ENCODE measurements around the gene DCAF7.

The DCAF7 gene

DNA sequence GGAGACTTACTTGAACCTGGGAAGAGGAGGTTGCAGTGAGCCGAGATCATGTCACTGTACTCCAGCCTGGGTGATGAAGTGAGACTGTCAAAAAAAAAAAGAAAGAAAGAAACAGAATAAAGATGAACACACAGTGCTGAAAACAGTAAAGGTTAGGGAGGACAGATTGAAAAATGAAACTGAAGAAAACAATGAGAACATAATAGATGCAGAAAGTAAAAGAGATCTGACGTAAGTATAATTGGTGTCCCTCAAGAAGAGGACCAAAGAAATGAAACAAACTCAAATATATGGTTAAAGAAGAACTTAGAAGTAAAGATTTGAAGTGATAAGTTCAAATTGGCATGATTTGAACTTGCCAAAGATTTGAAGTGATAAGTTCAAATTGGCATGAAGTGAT lies 7.1 kb downstream of the DCAF7 start:
- Histone ChIP-seq H3K4me3 (no peak overlapping the region), H3K27ac (no peak overlapping the region)
- TF ChIP-seq, protein P1, sequence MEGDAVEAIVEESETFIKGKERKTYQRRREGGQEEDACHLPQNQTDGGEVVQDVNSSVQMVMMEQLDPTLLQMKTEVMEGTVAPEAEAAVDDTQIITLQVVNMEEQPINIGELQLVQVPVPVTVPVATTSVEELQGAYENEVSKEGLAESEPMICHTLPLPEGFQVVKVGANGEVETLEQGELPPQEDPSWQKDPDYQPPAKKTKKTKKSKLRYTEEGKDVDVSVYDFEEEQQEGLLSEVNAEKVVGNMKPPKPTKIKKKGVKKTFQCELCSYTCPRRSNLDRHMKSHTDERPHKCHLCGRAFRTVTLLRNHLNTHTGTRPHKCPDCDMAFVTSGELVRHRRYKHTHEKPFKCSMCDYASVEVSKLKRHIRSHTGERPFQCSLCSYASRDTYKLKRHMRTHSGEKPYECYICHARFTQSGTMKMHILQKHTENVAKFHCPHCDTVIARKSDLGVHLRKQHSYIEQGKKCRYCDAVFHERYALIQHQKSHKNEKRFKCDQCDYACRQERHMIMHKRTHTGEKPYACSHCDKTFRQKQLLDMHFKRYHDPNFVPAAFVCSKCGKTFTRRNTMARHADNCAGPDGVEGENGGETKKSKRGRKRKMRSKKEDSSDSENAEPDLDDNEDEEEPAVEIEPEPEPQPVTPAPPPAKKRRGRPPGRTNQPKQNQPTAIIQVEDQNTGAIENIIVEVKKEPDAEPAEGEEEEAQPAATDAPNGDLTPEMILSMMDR (IDR thresholded peaks at IDR 0.05), result no peak
- DNase-seq (ENCODE audit: low spot score), result no peak

- DNase-seq (ENCODE audit: low spot score), result no peak
- no peak overlapping the region for H3K4me3 ChIP-seq
Measured at GRCh38 chr17:63558441-63558840, 8.2 kb downstream of the DCAF7 start.

GRCh38 chr17:63561819-63562218 lies 11.5 kb downstream of the DCAF7 start:
- Histone ChIP-seq H3K4me3 (no peak overlapping the region), H3K27ac (no peak overlapping the region)
- TF ChIP-seq, protein P1 (IDR thresholded peaks at IDR 0.05), result no peak
- DNase-seq (ENCODE audit: low spot score), result no peak

More at GRCh38 chr17:63558441-63558840, 8.2 kb downstream of the DCAF7 start:
- no peak overlapping the region for H3K27ac ChIP-seq
- TF ChIP-seq, protein P1 (IDR thresholded peaks at IDR 0.05), result no peak

DNA sequence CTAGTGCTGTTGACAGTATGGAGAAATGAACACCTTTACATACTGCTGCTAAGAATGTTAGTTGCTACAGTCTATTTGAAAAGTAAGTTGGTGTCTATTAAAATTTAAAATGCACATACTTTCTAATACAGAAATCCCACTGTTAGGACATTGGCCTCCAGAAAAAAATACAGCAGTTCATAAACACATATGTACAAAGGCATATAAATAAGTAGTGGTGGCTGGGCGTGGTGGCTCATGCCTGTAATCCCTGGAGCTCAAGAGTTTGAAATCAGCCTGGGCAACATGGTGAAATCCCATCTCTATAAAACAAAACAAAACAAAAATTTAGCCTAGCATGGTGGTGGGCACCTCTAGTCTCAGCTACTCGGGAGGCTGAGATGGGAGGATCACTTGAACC lies 13.1 kb downstream of the DCAF7 start:
- no peak for DNase-seq (ENCODE audit: low spot score)
- Histone ChIP-seq H3K27ac (no peak overlapping the region), H3K4me3 (no peak overlapping the region)
- TF ChIP-seq, protein P1 (IDR thresholded peaks at IDR 0.05), result no peak

DNA sequence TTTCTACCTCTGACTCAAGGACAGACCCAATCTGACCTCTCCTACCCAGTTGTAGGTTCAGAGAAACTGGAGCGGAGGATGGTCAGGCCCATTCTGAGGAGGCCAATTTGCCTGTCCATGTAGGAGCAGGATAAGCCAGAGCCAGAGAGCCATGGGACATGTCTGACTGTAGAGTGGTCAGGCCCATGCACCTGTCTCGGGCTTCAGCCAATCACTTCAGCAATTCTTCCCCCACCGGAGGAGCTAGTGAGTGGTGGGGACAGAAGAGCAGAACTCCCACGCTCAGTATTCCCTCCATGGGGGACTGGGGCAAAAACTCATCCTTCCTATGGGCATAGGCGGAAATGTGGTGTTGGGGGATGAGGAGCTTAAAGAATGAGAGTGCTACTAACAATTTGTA lies 14.3 kb downstream of the DCAF7 start:
- TF ChIP-seq, protein P1 (IDR thresholded peaks at IDR 0.05), result no peak
- no peak for DNase-seq (ENCODE audit: low spot score)
- no peak overlapping the region for H3K4me3 ChIP-seq
- H3K27ac ChIP-seq, result no peak overlapping the region

DNA sequence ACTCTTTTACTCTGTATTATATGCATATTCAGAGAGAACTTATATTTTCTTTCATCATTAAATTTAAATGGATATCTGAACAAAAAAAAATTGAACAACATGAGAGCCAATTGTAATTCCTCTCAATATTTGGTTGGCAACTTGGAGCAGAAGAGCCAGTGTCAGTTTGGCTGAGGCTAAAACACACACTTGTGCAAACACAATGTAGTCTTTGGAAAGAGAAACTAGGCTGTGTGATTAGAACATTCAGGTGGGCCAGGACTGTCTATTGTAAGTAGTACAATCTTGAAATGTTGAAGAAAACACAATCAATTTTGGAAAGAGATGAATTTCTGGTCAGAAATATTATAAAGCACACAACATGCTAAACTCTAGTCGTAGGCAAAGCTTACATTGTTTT lies 17.0 kb downstream of the DCAF7 start:
- no peak overlapping the region for H3K4me3 ChIP-seq
- TF ChIP-seq, protein P1 (IDR thresholded peaks at IDR 0.05), result no peak
- no peak for DNase-seq (ENCODE audit: low spot score)
- H3K27ac ChIP-seq, result no peak overlapping the region

GRCh38 chr17:63568563-63568962 lies 18.3 kb downstream of the DCAF7 start:
- Histone ChIP-seq H3K4me3 (no peak overlapping the region), H3K27ac (no peak overlapping the region)
- TF ChIP-seq, protein P1 (IDR thresholded peaks at IDR 0.05), result no peak
- no peak for DNase-seq (ENCODE audit: low spot score)

Data from coronary artery (tissue), 2 donors.